Cortex of kidney (tissue), 1 donor: Measurements from ENCODE around the gene PCDH17.

Experiments used
- DNase-seq: peaks from one replicate; lab custom pipeline; 2025; lab: John Stamatoyannopoulos, UW

The PCDH17 gene

DNA sequence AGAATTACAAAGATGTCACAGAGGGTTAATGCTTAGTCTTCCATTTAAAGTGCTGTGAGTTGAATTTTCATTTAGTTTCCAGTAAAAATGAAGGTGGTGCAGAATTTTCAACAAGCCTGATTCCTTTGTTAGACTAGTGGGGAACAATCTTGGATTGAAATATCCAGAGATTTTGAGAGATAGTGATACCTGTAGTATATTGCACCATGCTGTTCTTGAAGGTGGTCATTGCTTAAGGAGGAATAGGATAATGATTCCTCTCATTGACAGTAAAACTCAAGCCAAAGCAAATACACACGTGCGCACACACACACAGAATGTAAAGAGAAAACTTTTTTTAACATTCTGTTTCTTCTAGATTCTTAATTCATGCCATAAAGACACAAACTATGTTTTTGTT is 5.3 kb downstream of the PCDH17 start:
- DNase-seq, result no peak

- DNase-seq, result no peak
Measured at GRCh38 chr13:57637515-57637914, 6.0 kb downstream of the PCDH17 start.

GRCh38 chr13:57638186-57638890 is 6.8 kb downstream of the PCDH17 start:
- DNase-seq, result no peak

DNA sequence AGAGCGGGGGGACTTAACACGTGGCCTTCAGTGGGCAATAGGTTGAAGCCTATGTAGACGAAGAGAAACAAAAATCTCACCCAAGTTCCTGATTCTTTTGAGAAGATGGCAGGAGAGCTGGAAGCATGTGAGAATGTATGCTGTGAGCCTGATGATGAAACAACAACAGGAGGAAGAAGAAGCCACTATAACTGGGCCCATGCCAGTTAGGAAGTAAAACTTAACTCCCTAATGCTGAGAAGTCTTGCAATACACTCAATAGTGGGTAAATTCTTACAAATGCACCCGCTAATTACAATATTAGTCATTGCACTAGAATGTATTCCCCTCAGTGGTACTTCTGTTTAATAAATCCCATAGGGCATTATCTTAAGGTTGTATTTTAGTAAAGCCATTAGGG is 9.1 kb downstream of the PCDH17 start:
- DNase-seq, result no peak

DNA sequence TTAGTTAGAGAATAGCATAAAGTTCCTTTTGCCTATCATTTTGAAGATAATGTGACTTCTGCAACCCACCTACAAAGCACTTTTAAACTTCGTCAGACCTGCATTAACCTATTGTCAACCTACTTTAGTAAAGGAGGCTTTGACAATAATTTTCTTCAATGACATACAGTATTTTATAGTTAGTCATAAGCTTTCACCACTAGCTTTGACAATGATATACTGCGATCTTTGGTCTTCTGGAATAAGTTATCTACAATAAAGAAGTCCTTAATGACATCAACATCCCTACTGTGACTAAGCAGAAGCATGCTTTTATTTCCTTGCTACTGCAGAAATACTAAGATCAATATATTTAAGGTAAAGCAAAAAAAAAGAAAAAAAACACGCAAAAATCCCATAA is 9.5 kb downstream of the PCDH17 start:
- no peak for DNase-seq

GRCh38 chr13:57644106-57644505 is 12.6 kb downstream of the PCDH17 start:
- DNase-seq, result no peak

DNA sequence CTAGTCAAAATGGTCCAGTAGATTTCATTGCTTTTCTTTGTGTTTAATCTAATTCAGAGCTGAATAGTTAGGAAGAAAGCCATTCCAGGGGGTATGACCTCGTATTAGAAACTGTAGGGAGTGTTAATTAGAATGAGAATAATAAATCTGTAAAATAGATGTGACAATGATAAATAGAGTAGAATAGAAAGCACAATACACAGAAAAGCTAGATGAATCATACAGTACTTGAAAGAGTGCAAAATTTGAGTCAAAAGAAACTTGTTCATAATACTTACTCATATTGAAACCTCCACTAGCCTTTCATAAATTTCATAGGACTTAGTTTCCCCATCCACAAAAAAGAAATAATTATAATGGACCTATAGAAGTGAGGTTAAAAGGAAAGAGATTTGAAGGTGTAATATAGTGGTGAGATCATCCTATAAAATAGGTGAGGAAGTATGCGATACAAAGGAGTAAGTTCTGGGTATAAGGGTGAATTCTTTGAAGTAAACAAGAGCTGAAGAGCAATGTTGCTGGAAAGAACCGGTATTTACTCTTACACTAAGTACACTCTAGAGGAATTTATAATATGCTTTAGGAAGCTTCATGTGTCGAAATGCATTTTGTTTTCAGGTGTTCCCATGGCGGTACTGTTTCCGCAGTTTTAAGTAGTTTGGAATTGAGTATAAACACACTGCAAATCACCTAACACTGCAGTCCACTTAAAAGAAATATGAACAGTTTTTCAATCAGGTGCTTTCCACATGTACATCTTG is 21.9 kb downstream of the PCDH17 start:
- no peak for DNase-seq

DNA sequence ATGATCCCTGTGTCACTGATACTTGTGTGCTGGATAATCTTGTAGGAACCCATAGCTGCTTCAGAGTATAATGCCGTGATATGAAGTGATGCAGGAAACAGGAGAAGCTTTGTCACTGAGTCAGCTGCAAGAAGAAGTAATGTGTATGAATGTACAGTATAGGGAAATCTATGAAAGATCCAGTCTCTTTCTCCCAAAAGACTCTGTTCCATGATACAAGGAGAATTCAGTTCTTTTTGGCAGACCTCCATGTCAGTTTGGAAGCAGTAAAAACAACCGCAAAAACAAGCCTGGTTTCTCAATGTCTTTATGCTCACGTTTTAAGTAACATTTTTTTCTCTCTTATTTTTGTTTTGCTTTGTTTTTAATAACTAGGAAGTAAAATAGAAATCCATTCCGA is 33.9 kb downstream of the PCDH17 start:
- DNase-seq, result no peak

DNA sequence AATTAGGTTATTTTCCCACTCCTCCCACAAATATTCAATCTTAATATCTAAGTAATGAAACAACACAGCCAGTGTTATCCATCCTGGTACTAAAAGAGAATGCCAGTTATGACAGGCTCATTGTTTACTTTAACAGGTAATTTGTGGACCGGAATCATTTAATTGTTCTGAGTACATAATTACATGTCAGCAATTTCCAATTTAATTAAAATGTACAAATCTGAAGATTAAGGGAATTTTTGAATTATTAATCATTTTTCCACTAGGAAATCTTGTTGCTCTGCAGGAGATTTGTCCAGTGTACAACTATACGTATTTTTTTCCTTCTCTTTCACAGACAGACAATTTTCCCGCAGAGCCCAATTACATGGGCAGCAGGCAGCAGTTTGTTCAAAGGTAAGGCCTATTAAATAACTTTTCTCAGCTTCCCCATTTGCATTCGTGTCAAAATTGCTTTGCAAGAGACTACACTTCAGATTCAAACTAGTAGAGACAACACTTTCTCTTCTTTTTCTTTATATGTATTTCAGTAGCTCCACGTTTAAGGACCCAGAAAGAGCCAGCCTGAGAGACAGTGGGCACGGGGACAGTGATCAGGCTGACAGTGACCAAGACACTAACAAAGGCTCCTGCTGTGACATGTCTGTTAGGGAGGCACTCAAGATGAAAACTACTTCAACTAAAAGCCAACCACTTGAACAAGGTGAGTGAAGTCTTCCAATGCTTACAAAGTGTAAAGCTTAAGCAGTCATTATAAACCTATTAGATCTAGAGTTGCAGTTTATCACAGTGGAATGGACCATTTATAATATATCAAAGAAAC is 34.8 kb downstream of the PCDH17 start:
- DNase-seq, result no peak

DNA sequence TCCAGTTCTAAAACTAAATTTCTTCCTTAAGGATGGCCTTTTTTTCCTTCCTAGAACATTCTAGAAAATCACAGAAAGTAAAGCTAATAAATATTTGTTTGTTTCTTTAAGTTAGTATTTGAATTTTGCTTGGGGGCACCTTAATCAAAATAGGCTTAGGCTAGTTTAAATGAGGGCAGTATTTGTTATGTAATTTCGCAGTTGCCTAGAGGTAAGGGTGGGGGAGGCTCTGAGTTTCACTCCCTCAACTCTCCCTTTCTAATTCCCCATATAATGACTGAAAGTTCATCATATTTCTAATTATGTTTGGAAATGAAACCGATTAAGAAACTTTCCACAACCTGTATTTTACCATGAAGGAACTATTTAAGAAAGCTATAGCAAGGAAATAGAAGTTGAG is 40.6 kb downstream of the PCDH17 start:
- no peak for DNase-seq

- no peak for DNase-seq
Measured at GRCh38 chr13:57673197-57673596, 41.7 kb downstream of the PCDH17 start.

DNA sequence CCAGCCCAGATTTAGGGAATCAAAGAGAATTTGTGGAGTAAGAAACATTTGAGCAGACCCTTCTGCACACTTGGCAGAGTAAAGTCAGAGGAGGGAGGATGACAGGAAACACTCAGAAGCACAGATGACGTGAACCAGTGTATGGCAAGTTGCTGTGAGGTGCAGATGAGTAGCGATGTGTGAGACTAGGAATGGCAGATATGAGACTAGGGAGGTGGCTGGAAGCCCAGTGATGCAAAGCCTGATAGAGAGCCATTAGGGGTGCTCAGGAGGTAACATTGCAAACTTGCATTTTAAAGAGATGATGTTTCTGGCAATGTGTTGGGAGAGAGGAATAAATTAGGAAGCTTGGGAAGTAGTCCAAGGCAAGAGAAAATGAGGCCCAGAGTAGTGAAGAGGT is 44.0 kb downstream of the PCDH17 start:
- no peak for DNase-seq

DNA sequence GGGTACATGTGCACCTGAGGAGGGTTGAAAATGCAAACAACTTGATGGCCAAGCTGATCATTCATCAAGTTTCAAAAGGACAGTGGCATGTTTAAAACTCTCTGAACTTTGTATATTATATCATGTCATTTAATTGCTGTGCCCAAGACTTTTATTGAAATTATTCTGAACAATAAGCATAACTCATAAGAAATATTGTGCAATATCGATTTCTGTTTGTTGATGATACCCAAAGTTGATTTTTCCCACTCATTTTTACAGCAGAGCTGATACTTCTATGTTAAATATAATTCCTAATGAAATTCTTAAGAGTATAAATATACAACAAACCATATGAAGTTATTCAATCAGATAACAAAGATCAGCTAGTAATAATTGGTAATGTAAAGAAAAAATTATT is 49.1 kb downstream of the PCDH17 start:
- no peak for DNase-seq

DNA sequence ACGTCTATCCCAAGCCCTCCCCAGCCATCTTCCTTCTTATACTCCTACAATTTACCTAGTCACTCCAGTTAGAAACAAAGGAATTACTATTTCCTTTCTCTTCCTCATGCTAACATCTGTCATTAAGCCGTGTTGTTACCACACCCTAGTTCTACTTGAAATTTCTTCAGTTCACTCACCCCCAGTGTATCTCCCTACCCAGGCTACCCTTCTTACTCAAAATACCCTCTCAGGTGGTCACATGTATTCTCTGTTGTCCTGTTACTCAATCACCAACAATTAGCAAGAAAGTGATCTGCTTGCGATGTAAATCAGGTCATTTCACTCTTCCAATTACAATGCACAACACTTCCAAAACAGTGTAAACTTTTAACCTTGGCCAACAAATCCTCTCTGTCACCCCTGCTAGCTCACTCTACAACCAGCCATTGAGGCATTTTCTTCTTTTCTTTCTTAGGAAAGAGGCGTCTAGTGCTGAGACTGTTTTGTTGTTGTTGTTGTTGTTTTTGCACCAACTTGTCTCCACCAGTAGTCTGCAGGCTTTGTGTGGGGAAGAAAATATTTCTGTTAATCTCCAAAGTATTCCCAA is 50.7 kb downstream of the PCDH17 start:
- DNase-seq, result no peak

GRCh38 chr13:57698851-57699250 is 67.3 kb downstream of the PCDH17 start:
- DNase-seq, result no peak

- DNase-seq, result no peak
Measured at GRCh38 chr13:57704031-57704430, 72.5 kb downstream of the PCDH17 start.

DNA sequence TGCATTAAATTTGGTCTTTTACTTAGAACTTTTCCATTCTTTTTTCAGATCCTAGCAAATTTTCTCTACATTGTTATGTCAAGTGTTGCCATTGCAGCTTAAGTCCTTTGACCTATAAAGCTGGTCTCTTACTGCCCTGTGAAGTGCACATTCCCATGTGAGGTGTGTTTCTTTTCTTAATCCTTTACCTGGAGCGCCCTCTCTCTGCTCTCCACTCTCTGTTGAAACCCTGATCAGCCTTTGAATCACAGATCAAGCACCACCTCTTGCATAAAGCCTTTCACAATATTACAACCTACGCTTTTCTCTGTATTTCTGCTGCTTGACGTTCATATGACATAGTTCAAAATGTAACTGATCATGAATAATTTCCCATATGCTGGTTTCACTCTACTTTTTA is 84.8 kb downstream of the PCDH17 start:
- no peak for DNase-seq

DNA sequence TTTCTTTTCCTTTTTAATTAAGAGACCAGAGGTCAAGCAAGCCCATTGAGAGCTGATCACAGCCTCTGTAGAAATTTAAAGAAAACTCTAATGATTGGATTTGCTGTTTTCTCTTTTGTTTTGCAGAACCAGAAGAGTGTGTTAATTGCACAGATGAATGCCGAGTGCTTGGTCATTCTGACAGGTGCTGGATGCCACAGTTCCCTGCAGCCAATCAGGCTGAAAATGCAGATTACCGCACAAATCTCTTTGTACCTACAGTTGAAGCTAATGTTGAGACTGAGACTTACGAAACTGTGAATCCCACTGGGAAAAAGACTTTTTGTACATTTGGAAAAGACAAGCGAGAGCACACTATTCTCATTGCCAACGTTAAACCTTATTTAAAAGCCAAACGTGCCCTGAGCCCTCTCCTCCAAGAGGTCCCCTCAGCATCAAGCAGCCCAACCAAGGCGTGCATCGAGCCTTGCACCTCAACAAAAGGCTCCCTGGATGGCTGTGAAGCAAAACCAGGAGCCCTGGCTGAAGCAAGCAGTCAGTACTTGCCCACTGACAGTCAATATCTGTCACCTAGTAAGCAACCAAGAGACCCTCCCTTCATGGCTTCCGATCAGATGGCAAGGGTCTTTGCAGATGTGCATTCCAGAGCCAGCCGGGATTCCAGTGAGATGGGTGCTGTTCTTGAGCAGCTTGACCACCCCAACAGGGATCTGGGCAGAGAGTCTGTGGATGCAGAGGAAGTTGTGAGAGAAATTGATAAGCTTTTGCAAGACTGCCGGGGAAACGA is 93.1 kb downstream of the PCDH17 start:
- DNase-seq, result no peak

DNA sequence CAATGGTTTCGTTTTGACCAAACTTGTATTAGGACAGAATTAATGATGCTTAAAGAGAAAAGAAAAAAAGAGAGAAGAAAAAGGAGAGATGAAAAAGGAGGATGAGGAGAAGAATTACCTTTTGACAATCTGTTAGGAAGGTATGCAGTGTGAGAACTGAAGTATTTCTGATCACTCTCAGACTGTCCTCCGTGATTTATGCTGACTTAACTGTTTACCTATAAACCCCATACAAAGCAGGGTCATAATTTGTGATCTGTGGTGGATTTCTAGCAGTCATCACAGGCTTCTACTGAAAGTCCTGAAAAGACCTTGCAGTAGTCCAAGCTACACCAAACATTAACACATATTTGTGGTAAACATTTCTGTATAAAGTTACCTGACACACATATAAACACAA is 93.9 kb downstream of the PCDH17 start:
- DNase-seq, result no peak

DNA sequence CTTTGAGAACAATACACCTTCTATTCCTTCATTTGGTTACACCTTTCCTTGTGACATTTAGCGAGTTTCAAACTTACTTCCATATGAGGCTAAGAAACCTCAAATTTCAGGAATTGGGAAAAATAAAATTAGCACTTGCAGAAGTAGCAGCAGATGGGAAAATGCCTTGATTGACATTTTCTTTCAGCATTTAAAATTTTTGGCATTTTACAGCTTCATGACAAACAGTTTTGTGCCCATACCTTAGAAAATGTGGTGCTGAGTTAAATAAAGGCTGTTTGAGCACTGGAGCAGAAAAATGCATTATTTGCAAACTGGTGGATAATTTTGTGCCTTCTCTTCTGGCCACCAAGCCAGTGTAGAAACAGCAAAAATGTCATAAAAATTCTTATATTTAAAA is 95.4 kb downstream of the PCDH17 start:
- no peak for DNase-seq

- DNase-seq, result no peak
Measured at GRCh38 chr13:57734306-57734705, 102.8 kb downstream of the PCDH17 start.

DNA sequence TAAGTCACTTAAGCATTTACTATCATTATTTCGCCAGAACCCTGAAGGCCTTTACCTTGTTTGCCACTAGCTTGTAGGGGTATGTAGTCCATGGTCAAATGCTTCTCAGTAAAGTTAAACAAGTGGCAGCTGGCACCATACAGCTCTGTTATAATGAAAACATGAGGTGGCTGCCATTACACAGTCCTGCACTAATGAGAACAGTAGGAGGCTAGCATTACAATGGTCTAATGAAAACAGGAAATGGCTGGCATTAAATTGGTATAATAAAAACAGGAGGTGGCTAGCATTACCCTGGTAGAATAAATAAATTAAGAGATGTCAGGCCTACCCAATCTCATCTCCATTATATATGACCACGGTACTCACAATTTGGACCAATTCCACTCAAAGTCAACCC is 107.5 kb downstream of the PCDH17 start:
- DNase-seq, result no peak
